Epithelial cell of esophagus (primary cell): ENCODE data around the gene ZSCAN1.

Source experiments
- DNase-seq: peaks from one replicate; pipeline ENCODE4 v3.0.0; 2010; ENCODE audit warnings: low read depth
- H3K4me3 ChIP-seq: 2 replicates; pipeline ENCODE4 v1.5.1; 2011; ENCODE audit warnings: mild to moderate bottlenecking, low read length, control low read depth
- TF ChIP-seq, protein P1 (sequence below): IDR thresholded peaks from 2 replicates; pipeline ENCODE4 v1.5.1; 2011; ENCODE audit warnings: low read depth, mild to moderate bottlenecking, low read length, control low read depth, inconsistent platforms; ENCODE audit not compliant: insufficient read depth; ENCODE audit errors: missing control alignments

The ZSCAN1 gene

DNA sequence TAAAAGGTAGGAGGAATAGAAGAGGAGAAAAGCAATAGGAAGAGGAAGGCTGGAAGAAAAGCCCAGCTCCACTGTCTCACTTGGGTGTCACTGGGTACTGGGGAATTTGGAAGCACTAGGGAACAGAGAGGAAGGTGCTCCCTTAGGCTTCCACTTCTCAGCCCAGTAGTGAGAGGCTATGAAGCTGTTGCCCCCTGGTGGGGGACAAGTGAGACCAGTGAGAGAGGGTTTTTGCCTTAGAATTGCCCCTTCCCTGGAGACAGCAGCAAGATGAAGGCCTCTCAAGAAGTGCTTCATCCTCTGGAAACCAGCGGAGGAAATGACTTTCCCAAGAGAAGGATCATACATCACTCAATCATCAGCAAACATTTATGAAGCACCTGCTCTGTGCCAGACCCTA, 26.5 kb upstream of the ZSCAN1 start:
- TF ChIP-seq, protein P1, sequence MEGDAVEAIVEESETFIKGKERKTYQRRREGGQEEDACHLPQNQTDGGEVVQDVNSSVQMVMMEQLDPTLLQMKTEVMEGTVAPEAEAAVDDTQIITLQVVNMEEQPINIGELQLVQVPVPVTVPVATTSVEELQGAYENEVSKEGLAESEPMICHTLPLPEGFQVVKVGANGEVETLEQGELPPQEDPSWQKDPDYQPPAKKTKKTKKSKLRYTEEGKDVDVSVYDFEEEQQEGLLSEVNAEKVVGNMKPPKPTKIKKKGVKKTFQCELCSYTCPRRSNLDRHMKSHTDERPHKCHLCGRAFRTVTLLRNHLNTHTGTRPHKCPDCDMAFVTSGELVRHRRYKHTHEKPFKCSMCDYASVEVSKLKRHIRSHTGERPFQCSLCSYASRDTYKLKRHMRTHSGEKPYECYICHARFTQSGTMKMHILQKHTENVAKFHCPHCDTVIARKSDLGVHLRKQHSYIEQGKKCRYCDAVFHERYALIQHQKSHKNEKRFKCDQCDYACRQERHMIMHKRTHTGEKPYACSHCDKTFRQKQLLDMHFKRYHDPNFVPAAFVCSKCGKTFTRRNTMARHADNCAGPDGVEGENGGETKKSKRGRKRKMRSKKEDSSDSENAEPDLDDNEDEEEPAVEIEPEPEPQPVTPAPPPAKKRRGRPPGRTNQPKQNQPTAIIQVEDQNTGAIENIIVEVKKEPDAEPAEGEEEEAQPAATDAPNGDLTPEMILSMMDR: no peak
- no peak for DNase-seq
- no peak overlapping the region for H3K4me3 ChIP-seq

DNA sequence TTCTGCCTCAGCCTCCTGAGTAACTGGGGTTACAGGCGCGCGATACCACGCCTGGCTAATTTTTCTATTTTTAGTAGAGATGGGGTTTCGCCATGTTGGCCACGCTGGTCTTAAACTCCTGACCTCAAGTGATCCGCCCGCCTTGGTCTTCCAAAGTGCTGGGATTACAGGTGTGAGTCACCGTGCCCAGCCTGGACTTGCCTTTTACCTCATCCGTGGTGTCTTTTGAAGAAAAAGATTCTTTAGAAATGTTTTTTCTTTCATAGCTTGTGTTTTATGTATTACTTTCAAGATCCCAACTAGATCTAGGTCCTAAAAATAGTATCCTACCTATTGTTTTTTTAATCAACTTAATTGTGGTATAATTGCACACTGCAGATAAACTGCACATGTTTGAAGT, 24.9 kb upstream of the ZSCAN1 start:
- H3K4me3 ChIP-seq: peak overlapping the region; percentile 67
- DNase-seq: peak; percentile 78

DNA sequence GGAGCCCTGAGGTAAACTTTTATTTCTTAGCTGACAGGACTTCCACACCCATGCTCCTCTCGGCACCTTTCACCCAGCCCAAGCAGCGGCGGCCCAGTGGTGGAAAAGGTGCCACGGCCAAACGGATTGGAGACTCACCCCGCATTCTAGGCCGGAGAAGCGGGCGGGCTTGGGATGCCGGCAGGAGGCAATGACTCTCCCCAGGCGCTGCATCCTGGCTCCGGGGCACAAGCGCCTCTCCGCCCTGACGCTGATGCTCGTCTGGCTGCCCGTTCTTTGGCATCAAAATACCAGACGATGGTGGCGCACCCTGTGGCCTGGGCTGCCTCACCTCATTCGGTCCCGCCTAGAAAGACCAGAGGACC, 24.5 kb upstream of the ZSCAN1 start:
- DNase-seq: no peak
- TF ChIP-seq, protein P1: no peak
- H3K4me3 ChIP-seq: peak overlapping the region; percentile 67

DNA sequence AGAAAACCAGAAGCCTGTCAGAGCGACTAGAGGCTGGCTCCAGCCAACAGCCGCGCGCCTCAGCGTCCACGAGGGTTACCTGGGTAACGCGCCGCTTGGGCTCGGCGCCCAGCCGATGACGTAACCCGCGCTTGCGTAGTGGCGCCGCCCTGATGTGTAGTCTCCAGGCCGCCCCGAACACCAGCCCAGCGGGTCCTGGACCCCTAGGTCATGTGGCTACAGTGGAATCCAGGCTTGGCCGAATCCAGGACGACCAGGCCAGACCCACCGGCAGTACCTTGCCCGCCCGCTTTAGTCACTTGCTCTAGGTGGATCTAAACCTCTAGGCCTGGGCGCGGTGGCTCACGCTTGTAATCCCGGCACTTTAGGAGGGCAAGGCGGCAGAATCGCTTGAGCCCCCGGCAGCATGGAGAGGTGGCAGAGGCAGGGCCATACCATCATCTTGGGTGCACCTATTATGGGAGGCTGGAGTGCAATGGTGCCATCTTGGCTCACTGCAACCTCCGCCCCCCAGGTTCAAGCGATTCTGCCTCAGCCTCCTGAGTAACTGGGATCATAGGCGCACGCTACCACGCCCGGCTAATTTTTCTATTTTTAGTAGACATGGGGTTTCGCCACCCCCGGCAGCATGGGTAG, 24.0 kb upstream of the ZSCAN1 start:
- peak overlapping the region; percentile 67 for H3K4me3 ChIP-seq
- TF ChIP-seq, protein P1: no peak
- peak; percentile 89 for DNase-seq

DNA sequence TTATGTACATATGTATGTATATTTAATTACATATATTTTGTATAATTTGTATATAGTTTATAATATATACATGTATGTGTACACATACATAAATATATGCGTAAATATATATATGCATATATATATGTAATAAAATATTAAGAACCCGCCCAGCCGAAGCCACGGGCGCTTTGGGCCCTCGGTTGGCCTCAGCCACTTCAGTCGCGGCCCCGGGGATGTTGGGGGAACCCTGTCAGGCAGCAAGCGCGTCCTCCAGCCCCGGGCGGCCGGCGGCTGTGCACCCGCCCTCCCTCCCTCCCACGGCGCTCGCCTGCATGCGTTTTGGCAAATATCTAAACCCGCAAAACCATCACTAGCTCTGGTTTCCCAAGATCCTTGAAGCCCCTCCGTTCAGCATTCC, 23.3 kb upstream of the ZSCAN1 start:
- DNase-seq: no peak
- H3K4me3 ChIP-seq: peak overlapping the region; percentile 67

DNA sequence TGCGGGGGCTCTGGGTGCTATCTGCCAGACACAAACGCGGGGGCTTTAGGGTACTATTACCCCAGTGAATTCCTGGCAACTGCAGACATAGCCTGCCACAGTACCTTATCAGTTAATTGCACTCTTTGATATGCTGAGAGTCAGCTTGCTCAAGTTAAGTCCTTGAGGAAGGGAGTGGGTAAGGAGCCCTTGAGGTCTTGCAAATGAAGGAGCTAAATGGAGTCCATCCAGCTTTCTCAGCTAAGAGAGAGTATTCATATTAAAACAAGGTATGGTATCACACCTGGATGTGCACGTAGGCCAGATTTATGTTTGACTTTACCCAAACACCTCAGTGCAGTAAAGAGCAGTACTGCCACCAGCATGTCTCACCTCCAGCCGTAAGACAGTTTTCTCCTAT, 19.7 kb upstream of the ZSCAN1 start:
- TF ChIP-seq, protein P1: no peak
- no peak overlapping the region for H3K4me3 ChIP-seq
- DNase-seq: no peak

More for the DNA sequence above, 23.3 kb upstream of the ZSCAN1 start:
- TF ChIP-seq, protein P1: no peak

DNA sequence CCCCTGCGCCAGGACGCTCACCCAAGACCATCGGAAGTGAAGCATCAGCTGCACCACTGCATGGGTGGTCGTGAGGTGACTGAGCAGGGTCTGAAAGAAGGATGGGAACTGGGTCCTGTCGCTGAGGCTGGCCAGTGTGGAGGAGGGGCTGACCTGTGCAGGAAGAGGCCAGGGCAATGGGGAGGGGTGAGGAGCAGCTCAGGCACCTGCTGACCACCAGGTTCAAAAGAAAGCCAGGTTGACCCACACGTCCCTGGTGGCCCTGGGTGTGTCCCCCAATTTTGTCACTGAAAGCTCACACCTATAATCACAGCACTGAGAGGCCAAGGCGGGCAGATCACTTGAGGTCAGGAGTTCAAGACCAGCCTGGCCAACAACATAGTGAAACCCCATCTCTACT, 13.7 kb upstream of the ZSCAN1 start:
- H3K4me3 ChIP-seq: no peak overlapping the region
- no peak for DNase-seq
- TF ChIP-seq, protein P1: no peak
